ENCODE data around the gene PLBD2.

The PLBD2 gene

GRCh38 chr12:113396828-113397496 is 38.6 kb downstream of the PLBD2 start:
- no peak for TF ChIP-seq CTCF (IDR thresholded peaks at IDR 0.05; ENCODE audit: low read depth, low read length)
- H3K4me3 ChIP-seq (ENCODE audit: low read depth, low read length), result no peak overlapping the region

- no peak for TF ChIP-seq CTCF (IDR thresholded peaks at IDR 0.05; ENCODE audit: low read depth, low read length)
- no peak overlapping the region for H3K4me3 ChIP-seq (ENCODE audit: low read depth, low read length)
Measured at GRCh38 chr12:113397497-113398197, 39.3 kb downstream of the PLBD2 start.

GRCh38 chr12:113398346-113399290 is 40.2 kb downstream of the PLBD2 start:
- TF ChIP-seq CTCF (IDR thresholded peaks at IDR 0.05; ENCODE audit: low read depth, low read length), result no peak
- H3K4me3 ChIP-seq (ENCODE audit: low read depth, low read length), result no peak overlapping the region

- no peak for TF ChIP-seq CTCF (IDR thresholded peaks at IDR 0.05; ENCODE audit: low read depth, low read length)
- H3K4me3 ChIP-seq (ENCODE audit: low read depth, low read length), result no peak overlapping the region
Measured at GRCh38 chr12:113399490-113399889, 41.1 kb downstream of the PLBD2 start.

GRCh38 chr12:113400362-113400761 is 42.0 kb downstream of the PLBD2 start:
- H3K4me3 ChIP-seq (ENCODE audit: low read depth, low read length), result no peak overlapping the region
- no peak for TF ChIP-seq CTCF (IDR thresholded peaks at IDR 0.05; ENCODE audit: low read depth, low read length)

- no peak overlapping the region for H3K4me3 ChIP-seq (ENCODE audit: low read depth, low read length)
- TF ChIP-seq CTCF (IDR thresholded peaks at IDR 0.05; ENCODE audit: low read depth, low read length), result no peak
Measured at GRCh38 chr12:113401066-113402000, 42.9 kb downstream of the PLBD2 start.
